DMS153 (cell line): ENCODE measurements around the gene ZBTB20.

Experiments
- DNase-seq: peaks from one replicate; lab custom pipeline; 2025; lab: John Stamatoyannopoulos, UW

ZBTB20 gene

GRCh38 chr3:114872050-114872449 lies 275.0 kb downstream of the ZBTB20 start:
- no peak for DNase-seq

GRCh38 chr3:114867835-114868503 lies 279.1 kb downstream of the ZBTB20 start:
- DNase-seq: no peak

- DNase-seq: no peak
Measured at GRCh38 chr3:114867359-114867758, 279.7 kb downstream of the ZBTB20 start.

- no peak for DNase-seq
Measured at GRCh38 chr3:114866430-114866829, 280.7 kb downstream of the ZBTB20 start.

GRCh38 chr3:114864970-114865369 lies 282.1 kb downstream of the ZBTB20 start:
- DNase-seq: no peak

GRCh38 chr3:114863848-114864247 lies 283.2 kb downstream of the ZBTB20 start:
- no peak for DNase-seq

GRCh38 chr3:114861666-114862065 lies 285.4 kb downstream of the ZBTB20 start:
- DNase-seq: no peak

- no peak for DNase-seq
Measured at GRCh38 chr3:114860531-114860930, 286.6 kb downstream of the ZBTB20 start.

GRCh38 chr3:114858329-114858728 lies 288.8 kb downstream of the ZBTB20 start:
- no peak for DNase-seq

GRCh38 chr3:114857299-114857701 lies 289.8 kb downstream of the ZBTB20 start:
- DNase-seq: no peak

- no peak for DNase-seq
Measured at GRCh38 chr3:114856835-114857234, 290.3 kb downstream of the ZBTB20 start.

- DNase-seq: no peak
Measured at GRCh38 chr3:114855839-114856238, 291.2 kb downstream of the ZBTB20 start.

- DNase-seq: no peak
Measured at GRCh38 chr3:114852966-114853365, 294.1 kb downstream of the ZBTB20 start.

- DNase-seq: no peak
Measured at GRCh38 chr3:114850898-114851297, 296.2 kb downstream of the ZBTB20 start.

GRCh38 chr3:114848643-114849350 lies 298.3 kb downstream of the ZBTB20 start:
- no peak for DNase-seq

GRCh38 chr3:114848082-114848481 lies 299.0 kb downstream of the ZBTB20 start:
- no peak for DNase-seq

GRCh38 chr3:114847564-114847963 lies 299.5 kb downstream of the ZBTB20 start:
- DNase-seq: no peak

GRCh38 chr3:114846779-114847178 lies 300.3 kb downstream of the ZBTB20 start:
- no peak for DNase-seq

GRCh38 chr3:114846252-114846651 lies 300.8 kb downstream of the ZBTB20 start:
- DNase-seq: no peak

- DNase-seq: no peak
Measured at GRCh38 chr3:114841515-114841914, 305.6 kb downstream of the ZBTB20 start.

GRCh38 chr3:114839476-114839875 lies 307.6 kb downstream of the ZBTB20 start:
- DNase-seq: no peak

GRCh38 chr3:114838025-114838424 lies 309.1 kb downstream of the ZBTB20 start:
- no peak for DNase-seq

GRCh38 chr3:114834175-114834940 lies 312.7 kb downstream of the ZBTB20 start:
- no peak for DNase-seq
